ENCODE measurements around the gene TMEM63A.

Gene TMEM63A

GRCh38 chr1:225823811-225824261, 58.3 kb downstream of the TMEM63A start:
- no peak for TF ChIP-seq GATA3 (IDR thresholded peaks at IDR 0.05; ENCODE audit: low read depth, low read length)
- no peak for TF ChIP-seq GATA2 (IDR thresholded peaks at IDR 0.05; ENCODE audit: low read depth, low read length)

DNA sequence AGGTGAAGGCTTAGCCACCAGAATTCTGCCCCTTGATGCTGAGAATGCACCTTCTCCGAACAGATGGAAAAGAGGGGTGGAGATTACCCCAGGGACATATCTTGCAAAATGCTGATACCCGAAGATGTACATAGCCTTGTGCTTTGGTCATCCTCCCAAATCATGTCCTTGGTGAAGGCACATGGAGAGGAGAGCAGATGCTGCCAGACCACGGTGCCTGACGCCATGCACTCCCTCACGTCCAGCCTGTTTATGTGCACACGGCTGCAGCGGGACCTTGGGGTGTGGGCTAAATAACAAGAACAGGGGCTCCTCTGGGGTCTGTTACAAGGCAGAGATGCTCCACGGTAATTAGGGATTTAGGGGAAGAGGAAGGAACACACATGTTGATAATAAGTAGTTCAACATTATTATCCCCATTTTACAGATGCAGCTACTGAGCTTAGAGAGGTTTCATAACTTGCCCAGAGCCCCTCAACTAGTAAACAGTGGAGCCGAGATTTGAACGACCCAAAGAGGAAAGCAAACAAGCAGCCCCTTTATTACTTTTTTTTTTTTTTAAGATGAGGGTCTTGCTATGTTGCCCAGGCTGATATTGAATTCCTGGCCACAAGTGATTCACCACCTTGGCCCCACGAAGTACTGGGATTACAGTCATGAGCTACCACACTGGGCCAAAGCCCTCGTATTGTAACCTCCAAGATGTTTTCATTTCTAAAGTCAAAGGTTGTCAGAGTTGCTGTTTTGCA, 59.4 kb downstream of the TMEM63A start:
- TF ChIP-seq GATA3 (IDR thresholded peaks at IDR 0.05; ENCODE audit: low read depth, low read length) (no peak), GATA2 (IDR thresholded peaks at IDR 0.05; ENCODE audit: low read depth, low read length) (no peak)

DNA sequence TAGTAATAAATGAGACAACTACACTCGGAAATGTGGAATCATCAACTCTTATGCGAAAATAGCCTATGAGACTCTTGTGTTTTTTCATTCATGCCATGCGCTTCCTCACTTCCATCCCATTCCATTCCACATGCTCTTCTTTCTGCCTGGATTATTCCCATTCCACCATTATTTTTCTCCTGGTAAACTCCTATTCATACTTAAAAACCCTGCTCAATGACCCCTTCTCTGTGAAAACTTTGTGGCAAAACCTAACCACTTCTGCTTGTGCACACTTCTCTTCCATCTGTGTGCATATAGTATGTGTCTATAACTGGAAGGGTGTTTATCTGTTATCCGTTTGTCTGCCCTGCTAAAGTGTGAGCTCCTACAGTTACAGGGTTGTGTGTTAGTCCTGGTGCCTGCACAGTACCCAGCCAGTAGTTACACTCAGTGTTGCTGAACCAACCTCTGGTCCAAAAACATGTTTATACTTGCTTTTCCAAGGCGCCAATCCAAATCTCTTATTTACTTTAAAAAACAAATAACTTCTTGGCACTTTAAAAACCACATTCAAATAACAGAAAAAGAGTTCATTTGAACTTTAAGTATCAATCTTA, 61.6 kb downstream of the TMEM63A start:
- no peak for TF ChIP-seq GATA3 (IDR thresholded peaks at IDR 0.05; ENCODE audit: low read depth, low read length)
- no peak for TF ChIP-seq GATA2 (IDR thresholded peaks at IDR 0.05; ENCODE audit: low read depth, low read length)

DNA sequence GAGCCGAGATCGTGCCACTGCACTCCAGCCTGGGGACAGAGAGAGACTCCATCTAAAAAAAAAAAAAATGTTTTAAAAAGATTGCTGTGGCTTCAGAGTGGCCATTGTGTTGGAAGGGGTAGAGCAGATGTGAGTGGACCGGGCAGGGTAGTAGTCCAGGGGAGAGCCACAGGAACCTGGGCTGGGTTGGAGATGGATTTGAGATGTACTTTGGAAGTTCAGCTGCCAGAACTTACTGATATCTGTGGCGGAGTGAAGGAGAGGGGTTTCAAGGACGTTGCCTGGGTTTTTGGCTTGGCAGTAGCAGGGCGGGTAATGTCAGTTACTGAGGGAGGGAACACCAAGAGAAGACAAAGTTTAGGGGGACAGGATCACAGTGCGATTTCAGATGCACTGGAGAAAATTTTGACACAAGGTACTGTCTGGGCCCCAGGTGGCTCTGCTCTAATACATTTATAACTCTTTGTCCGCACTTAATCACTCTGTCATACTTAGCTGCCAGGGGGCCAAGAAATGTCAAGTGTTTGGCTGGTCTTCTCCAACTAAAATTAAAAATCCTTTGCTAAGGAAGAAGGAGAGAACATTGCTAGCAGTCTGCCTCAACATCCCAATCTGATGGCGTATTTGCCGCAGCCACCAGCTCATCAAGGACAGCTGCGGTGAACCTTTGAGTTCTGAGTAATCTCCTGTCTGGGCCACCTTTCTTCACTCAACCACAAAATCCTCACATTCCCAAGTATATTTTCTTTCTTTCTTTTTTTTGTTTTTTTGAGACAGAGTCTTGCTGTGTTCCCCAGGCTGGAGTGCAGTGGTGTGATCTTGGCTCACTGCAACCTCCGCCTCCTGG, 62.6 kb downstream of the TMEM63A start:
- no peak for TF ChIP-seq GATA2 (IDR thresholded peaks at IDR 0.05; ENCODE audit: low read depth, low read length)
- TF ChIP-seq GATA3 (IDR thresholded peaks at IDR 0.05; ENCODE audit: low read depth, low read length), result no peak

- TF ChIP-seq GATA2 (IDR thresholded peaks at IDR 0.05; ENCODE audit: low read depth, low read length) (no peak), GATA3 (IDR thresholded peaks at IDR 0.05; ENCODE audit: low read depth, low read length) (no peak)
These were observed 64.0 kb downstream of the TMEM63A start for GRCh38 chr1:225818229-225818628.

GRCh38 chr1:225817611-225818061, 64.5 kb downstream of the TMEM63A start:
- TF ChIP-seq GATA3 (IDR thresholded peaks at IDR 0.05; ENCODE audit: low read depth, low read length) (no peak), GATA2 (IDR thresholded peaks at IDR 0.05; ENCODE audit: low read depth, low read length) (no peak)

DNA sequence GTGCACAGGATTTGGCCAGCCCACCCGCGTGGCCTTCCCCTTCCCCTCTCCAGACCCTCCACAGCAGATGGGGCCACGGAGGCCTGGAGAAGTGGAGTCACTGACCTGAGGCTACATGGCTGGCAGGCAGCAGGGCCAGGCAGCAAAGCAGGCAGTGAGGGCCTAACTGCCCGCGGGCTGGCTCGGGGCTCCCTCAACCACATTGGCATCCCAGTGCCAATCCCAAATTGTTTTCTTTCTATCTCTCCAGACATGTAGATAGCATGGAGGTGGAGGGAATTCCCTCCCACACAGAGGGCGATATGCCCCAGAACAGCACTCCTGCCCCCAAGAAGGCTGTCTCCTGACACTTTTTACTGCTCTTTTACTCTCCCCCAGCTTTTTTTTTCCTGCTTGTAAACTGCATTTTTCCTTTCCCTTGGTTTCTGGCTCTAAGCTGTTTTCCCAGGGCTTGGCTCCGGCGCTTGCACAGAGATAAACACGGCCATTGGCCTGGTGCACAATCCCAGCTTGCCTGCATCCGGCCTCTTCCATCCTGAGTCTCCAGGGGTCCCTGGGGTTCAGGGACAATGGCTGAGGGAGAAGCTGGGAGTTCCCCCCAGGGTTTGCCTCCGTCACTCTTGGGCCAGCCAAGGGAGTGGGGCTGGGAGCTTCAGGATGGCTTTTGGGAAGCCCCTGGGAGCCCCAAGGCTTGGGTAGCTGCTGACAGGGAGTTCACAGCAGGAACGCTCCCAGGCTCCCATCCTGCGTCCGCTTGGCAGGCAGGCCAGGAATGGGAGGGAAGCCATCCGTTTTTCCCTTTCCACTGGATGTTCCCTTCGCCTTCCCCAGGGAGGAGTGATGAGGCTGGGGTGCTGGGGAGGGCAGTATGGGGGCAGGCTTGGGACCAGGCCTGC, 65.3 kb downstream of the TMEM63A start:
- no peak for TF ChIP-seq GATA2 (IDR thresholded peaks at IDR 0.05; ENCODE audit: low read depth, low read length)
- TF ChIP-seq GATA3 (IDR thresholded peaks at IDR 0.05; ENCODE audit: low read depth, low read length), result no peak

- no peak for TF ChIP-seq GATA3 (IDR thresholded peaks at IDR 0.05; ENCODE audit: low read depth, low read length)
- no peak for TF ChIP-seq GATA2 (IDR thresholded peaks at IDR 0.05; ENCODE audit: low read depth, low read length)
These were observed 66.5 kb downstream of the TMEM63A start for GRCh38 chr1:225815526-225816178.

GRCh38 chr1:225814381-225814780, 67.8 kb downstream of the TMEM63A start:
- no peak for TF ChIP-seq GATA3 (IDR thresholded peaks at IDR 0.05; ENCODE audit: low read depth, low read length)
- TF ChIP-seq GATA2 (IDR thresholded peaks at IDR 0.05; ENCODE audit: low read depth, low read length), result no peak

DNA sequence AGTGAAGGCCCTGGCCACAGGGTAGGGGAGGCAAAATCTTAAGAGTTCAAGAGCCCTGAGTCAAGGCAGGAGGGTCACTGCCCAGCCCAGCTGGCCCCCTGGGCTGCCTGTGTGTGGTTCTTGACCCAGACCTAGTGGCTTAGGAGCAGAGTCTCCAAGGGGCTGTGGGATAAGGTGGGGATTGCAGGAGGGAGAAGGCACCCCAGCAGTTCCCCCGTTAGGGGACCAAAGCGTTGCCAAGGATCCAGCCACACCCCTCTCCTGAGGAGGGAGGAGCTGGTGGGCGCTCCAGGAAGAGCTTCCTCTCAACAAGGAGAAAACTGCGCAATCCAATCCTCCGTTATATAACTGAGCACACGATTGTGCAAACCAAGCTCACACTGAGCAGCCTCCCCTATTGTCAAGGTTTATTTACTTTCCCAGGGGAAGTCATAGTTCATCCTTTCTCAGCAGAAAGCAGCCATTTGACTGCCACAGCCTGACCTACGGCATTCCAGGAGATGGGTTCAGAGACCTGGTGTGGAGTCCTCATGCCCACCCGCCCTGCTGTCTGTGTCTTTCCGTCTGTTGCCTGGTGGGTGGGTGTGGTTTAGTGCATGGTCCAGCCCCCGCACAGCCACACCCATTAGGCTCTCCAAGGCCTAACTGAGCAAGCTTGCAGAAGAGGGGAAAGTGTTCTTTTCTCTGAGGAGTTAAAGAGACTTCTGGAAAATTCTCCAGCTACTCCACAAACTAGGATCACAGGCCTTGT, 68.8 kb downstream of the TMEM63A start:
- TF ChIP-seq GATA2 (IDR thresholded peaks at IDR 0.05; ENCODE audit: low read depth, low read length) (no peak), GATA3 (IDR thresholded peaks at IDR 0.05; ENCODE audit: low read depth, low read length) (no peak)

DNA sequence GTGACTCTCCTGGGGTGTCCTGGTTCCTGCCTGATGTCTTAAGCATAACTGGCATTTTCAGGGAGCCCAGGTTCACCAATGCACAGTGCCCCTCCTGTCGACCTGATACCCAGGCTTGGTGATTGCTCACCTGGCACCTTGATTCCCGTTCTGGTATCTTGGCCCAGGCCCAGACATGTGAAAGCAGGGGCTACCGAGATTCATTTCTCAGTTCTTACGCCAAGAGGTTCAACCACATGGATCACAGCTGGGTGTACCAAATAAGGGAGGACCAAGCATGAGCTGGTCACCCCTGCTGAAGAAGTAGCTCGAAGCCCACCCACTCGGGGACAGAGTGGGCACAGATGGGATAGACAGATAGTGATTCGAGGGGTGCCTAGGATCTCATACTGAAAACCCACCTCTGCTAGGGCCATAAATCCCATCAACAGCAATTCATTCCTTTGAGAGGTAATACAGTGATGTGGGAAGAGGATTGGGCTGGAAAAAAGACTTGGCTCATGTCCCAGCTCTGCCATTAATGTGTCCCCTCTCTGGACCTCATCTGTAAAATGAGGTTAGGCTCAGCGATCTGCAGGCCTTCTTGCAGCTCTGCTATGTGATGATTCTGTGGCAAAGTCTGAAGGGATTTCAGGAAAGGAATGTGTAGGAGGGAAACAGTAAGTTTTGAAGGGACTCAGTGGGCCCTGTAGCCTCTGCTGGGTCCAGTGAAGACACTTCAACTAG, 69.5 kb downstream of the TMEM63A start:
- TF ChIP-seq GATA2 (IDR thresholded peaks at IDR 0.05; ENCODE audit: low read depth, low read length), result peak; percentile 24; the same call in 1 of the 2 replicates
- TF ChIP-seq GATA3 (IDR thresholded peaks at IDR 0.05; ENCODE audit: low read depth, low read length), result no peak
